Coronary artery (tissue), 2 donors: ENCODE measurements around the gene CA6.
"Not testable (repeated sequence)": the region's sequence is repeated elsewhere in the genome, so short reads cannot be mapped to it uniquely, and the experiment has no call there.

Experiments
- DNase-seq: peaks from one replicate; pipeline ENCODE4 v3.0.0-alpha.2; 2017; ENCODE audit warnings: low spot score
- H3K27ac ChIP-seq, 2 donors: fragments of 200-600 bp; sonication (generic); one replicate each; pipeline ENCODE4 v1.5.1; 2016 to 2019
- H3K4me3 ChIP-seq: fragments of 200-600 bp; sonication (generic); 2 replicates; pipeline ENCODE4 v1.5.1; 2016; ENCODE audit warnings: mild to moderate bottlenecking, moderate library complexity
- TF ChIP-seq, protein P1 (sequence below): fragments of 200-600 bp; sonication (generic); IDR thresholded peaks from one replicate; pipeline ENCODE4 v1.5.1; 2019; ENCODE audit warnings: antibody characterized with exemption

CA6 gene

GRCh38 chr1:8945568-8945967 lies at the start of gene CA6:
Gene CA6 (plus strand): TSS chr1:8945868. CDS start chr1:8945887, 19 bp downstream.
- Histone ChIP-seq H3K4me3 (no peak within 1 kb of the TSS), H3K27ac (no peak within 1 kb of the TSS)
- no peak for DNase-seq
- TF ChIP-seq, protein P1, sequence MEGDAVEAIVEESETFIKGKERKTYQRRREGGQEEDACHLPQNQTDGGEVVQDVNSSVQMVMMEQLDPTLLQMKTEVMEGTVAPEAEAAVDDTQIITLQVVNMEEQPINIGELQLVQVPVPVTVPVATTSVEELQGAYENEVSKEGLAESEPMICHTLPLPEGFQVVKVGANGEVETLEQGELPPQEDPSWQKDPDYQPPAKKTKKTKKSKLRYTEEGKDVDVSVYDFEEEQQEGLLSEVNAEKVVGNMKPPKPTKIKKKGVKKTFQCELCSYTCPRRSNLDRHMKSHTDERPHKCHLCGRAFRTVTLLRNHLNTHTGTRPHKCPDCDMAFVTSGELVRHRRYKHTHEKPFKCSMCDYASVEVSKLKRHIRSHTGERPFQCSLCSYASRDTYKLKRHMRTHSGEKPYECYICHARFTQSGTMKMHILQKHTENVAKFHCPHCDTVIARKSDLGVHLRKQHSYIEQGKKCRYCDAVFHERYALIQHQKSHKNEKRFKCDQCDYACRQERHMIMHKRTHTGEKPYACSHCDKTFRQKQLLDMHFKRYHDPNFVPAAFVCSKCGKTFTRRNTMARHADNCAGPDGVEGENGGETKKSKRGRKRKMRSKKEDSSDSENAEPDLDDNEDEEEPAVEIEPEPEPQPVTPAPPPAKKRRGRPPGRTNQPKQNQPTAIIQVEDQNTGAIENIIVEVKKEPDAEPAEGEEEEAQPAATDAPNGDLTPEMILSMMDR, result no peak

DNA sequence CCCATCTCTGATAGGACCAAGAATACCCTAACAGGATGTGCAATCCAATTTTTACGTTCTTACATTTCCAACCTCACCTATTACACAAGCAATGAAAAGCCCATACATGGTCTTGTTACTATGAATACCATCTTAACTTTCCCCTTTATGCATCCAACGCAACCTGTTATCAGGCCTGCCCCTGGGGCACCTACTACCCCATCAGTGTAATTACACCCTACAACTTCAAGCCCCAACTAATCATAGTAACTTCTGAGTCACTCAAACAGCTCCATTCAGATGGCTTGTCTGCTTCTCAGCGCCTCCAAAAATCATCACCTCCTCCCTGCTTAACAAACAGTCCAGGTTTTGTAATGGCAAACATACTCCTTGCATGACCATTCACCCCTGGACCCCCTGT lies 48.9 kb upstream of the CA6 start:
- H3K4me3 ChIP-seq, H3K27ac ChIP-seq, DNase-seq: not testable (repeated sequence)

- H3K4me3 ChIP-seq, DNase-seq, H3K27ac ChIP-seq: not testable (repeated sequence)
Observed at GRCh38 chr1:8897505-8897904, 48.2 kb upstream of the CA6 start.

- not testable (repeated sequence) for H3K4me3 ChIP-seq, H3K27ac ChIP-seq, DNase-seq
Observed at GRCh38 chr1:8898418-8898817, 47.2 kb upstream of the CA6 start.

- TF ChIP-seq, protein P1, result no peak
- Histone ChIP-seq H3K4me3 (no peak overlapping the region), H3K27ac (no peak overlapping the region)
- DNase-seq, result no peak
Observed at GRCh38 chr1:8899046-8899445, 46.6 kb upstream of the CA6 start.

GRCh38 chr1:8900684-8901083 lies 45.0 kb upstream of the CA6 start:
- not testable (repeated sequence) for H3K4me3 ChIP-seq, DNase-seq, H3K27ac ChIP-seq

DNA sequence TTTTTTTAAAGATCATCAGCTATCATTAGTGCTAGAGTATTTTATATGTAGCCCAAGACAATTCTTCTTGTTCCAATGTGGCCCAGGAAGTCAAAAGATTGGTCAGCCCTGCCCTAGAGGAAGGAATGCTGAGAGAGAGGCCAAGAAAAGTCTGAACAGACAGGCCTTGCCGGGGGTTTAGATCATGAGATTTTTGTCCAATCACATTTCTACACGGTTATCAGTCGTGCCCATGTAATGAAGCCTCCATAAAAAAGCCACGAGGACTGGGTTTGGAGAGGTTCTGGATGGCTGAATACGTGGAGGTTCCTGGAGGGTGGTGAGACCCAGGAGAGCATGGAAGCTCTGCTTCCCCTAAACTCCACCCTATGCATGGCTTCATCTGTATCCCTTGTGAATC lies 42.9 kb upstream of the CA6 start:
- DNase-seq, result no peak
- H3K4me3 ChIP-seq, result no peak overlapping the region
- peak overlapping the region in 1 of 2 donors; percentile 95 for H3K27ac ChIP-seq
- TF ChIP-seq, protein P1, result no peak

DNA sequence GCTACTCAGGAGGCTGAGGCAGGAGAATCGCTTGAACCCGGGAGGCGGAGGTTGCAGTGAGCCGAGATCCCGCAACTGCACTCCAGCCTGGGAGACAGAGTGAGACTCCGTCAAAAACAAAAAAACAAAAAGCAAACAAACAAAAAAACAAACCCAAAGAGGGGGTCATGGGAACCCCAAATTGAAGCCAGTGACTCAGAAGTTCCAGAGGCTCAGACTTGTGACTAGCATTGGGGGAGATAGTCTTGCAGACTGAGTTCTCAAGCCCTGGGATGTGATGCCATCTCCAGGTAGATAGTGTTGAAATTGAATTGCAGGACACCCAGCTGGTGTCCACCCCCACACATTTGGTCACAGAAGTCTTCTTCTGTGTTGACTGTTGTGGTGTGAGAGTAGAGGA lies 42.3 kb upstream of the CA6 start:
- DNase-seq, result no peak
- TF ChIP-seq, protein P1, result no peak
- peak overlapping the region; percentile 62 to 95 for H3K27ac ChIP-seq
- H3K4me3 ChIP-seq, result no peak overlapping the region

DNA sequence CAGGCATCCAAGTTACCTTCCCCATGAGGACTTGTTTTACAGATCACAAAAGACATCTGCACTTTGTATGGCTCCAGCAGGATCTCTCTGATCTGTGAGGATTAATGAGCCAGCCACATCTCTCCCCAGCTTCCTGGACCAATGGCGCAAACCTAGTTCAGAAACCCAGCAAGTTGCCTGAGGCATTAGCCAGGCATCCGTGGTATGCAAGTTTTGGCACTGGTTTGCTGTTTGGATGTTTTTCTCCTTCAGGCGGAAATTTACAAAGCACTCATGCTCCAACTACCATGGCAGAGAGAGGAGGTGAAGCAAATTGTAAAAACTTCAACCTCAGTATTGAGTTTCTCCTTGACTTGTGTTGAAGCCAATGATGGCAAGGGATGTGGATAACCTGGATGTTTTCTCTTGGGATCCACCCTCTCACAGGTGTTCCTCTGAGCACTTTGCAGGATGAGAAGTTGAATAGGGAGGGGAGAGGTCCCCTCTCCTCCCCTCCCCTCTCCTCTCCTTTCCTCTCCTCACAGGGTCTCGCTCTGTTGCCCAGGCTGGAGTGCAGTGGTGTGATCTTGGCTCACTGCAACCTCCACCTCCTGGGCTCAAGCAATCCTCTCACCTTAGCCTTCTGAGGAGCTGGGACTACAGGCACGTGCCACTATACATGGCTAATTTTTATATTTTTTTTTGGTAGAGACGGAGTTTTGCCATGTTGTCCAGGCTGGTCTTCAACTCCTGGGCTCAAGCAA lies 41.6 kb upstream of the CA6 start:
- peak; percentile 90 for DNase-seq
- H3K4me3 ChIP-seq, result no peak overlapping the region
- TF ChIP-seq, protein P1, result no peak
- H3K27ac ChIP-seq, result peak overlapping the region; percentile 62 to 95
